NCI-H1105 treated with DMSO at 0.1 percent for 48 hours (cell line): ENCODE data around the gene MPRIP.
"Not testable (repeated sequence)": the region's sequence is repeated elsewhere in the genome, so short reads cannot be mapped to it uniquely, and the experiment has no call there.

Experiments used
- DNase-seq: peaks from one replicate; lab custom pipeline; 2025; lab: John Stamatoyannopoulos, UW

MPRIP gene

DNA sequence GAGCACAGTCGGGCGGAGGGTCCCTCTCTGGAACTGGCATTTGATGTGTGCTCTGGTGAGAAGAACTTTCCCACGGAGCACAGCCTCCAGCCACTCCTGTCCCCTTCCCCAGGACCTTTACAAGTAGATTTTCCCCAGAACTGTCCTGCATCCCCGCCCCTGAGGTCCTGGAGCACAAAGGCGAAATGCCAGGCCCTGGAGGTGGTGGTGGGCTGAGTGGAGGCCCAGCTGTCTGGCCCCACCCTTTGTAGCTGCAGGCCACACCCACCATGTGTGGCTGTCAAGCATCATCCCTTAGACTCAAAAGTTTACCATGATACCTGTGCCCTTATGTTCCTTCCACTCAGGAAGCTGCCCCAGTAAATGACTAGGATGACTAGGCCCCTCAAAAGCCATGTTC, 126.1 kb downstream of the MPRIP start:
- DNase-seq: no peak

DNA sequence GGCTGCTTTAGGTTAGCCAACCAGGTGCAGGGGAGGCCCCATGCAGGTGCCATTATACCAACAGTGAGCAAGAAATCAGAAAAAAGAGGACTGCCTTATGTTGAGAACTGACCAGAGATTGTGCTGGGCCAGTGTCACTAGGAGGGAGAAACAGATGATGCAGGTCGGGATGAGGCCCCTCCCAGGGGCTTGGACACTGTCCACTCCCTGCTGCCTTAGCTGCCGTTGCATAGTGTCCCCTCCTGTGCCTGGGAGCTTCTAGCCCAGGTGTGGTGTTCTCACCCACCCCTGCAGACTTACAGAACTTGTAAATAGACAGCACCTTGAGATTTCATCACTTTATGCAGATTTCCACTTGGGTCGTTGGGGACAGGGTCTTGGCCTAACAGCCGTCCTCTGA, 127.1 kb downstream of the MPRIP start:
- no peak for DNase-seq

DNA sequence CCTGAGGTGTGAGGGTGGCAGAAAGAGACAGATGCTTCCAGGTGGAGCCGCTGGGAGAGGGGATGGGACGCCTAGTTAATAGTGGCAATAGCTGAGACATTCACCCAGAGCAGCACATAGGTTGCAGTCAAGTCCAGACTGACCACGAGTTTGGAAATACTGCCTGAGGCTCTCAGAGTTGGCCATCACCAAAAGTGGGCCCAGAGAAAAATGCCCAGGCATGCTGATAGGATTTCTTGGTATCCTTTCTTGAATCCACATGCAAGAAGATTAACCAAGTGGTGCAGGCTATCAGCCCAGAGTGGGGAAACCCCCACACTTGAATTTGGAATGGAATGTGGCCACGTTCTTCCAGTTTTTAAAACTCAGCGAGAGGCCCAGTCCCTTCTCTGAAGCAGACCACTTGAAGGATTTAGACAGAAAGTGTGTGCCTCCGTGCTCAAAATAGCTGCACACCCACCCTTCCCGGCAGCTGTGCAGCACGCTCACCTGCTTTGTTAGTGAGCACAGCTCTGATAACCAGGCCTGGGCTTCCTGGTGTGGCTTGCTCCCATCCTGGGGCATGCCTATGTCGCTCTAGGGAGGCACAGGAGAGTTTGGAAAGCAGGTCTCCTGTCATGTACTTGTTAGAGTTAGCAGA, 128.2 kb downstream of the MPRIP start:
- DNase-seq: no peak

DNA sequence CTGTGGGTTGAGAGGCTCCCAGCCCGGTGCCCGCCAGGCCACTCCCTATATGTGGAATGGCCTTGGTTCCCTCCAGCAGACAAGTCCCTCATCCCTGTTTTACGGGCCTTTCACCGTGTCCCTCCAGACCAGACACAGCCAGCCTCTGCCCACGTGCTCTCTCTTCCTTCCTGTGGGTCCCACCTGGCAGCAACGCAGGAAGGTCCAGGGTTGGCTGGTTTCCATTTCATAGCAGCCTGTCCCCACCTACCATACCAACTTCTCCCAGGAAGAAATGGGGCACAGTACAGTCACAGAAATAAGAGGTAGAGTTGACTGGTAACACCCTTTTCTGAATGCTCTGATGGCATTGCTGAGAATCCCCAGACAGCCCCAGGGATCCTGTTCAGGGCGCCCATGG, 128.9 kb downstream of the MPRIP start:
- DNase-seq: no peak

DNA sequence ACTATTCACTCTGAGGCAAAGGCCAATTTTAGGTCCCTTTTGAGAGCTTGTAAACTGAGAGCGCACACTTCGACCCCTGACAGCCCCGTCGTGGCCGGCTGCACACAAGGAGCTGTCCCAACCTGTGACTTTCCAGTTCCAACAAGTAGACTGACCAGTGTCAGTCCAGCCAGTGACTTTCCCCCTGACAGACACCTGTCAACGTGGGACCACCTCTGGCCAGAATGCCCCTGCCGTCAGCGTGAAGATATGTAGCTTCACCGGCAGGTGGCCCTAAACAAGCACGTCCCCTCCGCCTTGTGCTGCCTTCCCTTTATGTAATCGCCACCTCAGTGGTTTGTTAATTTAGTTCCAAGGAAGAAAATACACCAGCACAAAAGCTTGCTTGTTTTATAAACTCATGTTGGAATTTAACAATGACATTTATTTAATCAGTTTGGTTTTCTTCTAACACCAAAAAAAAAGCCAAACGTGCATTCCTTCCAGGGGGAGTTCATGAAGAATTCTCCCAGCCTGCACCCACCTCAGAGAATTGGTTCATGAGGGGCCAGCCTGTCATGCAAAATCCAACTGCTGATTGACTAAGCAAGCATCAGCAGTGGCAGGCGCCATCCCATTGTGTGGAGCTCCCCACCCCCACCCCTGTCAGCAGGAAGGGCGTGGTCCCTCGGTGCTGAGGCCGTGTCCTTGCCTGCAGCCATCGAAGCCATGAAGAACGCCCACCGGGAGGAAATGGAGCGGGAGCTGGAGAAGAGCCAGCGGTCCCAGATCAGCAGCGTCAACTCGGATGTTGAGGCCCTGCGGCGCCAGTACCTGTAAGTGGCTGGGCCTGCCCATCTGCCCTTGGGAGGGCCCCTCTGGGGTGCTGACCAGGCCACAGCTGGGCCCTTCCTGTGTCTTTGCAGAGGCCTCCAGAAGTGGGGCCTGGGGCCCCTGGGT, 130.0 kb downstream of the MPRIP start:
- no peak for DNase-seq

DNA sequence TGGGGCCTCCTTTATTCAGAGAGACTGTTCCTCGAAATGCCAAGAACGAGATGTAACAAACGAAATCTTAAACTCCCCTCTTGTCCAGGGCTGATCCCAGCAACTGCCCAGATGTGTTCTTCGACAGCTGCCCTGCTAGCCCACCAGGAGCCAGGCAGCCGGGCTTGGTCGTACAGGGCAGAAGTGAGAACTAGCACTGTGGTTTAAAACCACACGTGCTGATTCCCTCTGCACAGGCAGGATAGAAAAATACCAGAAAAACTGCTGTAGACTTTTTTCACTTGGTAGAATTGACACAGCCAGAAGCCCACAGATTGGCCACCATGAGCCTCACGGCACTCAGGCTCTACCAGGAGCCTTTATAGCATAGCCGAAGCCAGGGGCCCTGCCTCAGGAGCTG, 130.7 kb downstream of the MPRIP start:
- DNase-seq: no peak

DNA sequence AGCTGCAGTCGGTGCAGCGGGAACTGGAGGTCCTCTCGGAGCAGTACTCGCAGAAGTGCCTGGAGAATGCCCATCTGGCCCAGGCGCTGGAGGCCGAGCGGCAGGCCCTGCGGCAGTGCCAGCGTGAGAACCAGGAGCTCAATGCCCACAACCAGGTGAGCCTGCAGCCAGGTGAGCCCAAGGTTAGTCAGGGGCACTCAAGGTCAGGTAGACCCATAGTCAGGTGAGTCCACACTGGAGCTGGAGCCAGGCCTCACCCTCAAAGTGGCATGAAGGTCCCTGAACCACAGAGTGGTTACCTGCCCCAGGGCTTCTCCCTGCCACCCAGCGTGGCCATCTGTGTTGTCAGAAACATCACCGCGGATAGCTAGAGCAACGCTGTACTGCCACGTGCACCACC, 131.7 kb downstream of the MPRIP start:
- no peak for DNase-seq

DNA sequence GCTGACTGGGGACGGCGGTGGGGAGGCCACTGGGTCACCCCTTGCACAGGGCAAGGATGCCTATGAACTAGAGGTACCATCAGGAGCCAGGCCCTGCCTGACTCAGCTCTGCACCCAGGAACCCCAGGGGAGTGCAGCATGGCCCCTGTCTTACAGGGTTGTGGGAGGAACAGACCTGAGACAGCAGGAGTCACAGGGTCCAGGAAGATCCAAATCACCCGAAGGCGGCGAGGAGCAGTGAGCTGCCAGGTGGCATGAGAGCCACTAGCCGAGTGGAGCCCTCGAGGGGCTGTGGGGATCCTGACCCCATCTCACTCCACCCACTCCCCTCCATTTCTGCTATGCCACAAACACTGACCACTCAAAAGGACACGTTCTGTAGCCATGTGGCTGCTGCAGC, 133.1 kb downstream of the MPRIP start:
- DNase-seq: no peak

DNA sequence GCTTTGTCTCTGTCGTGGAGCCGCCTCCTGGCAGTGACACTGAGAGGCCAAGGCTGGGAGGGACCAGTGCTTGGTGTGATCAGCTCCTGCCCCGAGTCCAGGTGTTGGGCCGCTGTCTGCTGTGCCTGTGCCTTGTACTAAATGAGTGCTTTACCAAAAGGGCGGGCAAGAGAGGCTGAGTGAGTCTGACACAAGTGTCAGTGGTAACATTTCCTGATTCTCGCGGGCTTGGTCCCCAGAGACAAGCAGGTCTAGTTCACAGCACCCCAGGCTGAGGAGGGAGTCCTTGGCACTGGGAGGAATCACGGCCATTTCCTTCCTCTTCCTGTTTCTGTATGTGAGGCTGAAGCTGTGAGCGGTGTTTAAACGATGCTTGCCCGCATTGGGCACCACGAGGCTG, 133.7 kb downstream of the MPRIP start:
- DNase-seq: no peak

DNA sequence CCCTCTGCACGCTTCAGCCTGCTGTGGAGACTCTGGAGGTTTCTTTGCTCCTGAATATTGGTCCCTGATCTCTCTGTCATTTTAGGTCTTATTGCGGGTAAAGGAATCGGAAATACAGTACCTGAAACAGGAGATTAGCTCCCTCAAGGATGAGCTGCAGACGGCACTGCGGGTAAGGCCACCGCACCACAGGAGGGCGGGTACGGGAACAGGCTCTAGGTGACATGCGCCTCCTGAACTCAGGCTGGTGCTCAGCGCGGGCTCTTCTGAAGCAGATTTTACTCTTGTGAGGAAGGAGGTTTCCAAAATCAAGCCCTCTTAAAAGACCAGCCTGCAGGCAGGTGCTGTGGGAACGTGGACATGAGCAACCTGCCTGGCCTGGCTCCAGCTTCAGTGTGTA, 134.1 kb downstream of the MPRIP start:
- no peak for DNase-seq

DNA sequence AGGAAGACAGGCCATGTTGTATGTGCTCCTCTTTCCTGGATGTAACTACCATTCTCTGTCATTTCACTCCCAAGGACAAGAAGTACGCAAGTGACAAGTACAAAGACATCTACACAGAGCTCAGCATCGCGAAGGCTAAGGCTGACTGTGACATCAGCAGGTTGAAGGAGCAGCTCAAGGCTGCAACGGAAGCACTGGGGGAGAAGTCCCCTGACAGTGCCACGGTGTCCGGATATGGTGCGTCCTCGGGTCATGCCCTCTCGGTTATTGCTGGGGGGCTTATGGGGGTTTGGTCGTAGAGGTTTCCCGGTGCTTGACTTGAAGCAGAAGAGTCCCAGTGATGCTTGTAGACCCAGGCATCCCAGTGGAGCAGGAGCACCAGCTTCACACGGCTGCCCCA, 134.9 kb downstream of the MPRIP start:
- DNase-seq: no peak

DNA sequence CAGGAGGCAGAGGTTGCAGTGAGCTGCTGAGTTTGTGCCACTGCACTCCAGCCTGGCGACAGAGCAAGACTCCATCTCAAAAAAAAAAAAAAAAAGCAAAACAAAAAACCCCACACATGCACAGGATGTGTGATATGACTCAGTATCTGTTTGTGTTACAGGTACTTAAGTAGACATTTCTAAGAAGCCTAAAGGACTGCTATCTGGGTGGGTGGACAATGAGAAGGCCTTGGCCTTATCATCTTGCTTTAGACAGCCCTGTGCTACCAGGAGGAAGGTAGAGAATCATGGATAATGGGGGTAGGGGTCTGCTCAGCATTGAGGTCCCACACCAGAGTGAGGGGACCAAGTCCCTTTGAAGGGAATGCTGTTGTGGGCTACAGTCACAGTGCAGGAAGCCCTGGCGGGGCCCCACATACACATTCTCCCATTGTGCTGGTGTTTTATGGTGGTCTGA, 137.1 kb downstream of the MPRIP start:
- no peak for DNase-seq

DNA sequence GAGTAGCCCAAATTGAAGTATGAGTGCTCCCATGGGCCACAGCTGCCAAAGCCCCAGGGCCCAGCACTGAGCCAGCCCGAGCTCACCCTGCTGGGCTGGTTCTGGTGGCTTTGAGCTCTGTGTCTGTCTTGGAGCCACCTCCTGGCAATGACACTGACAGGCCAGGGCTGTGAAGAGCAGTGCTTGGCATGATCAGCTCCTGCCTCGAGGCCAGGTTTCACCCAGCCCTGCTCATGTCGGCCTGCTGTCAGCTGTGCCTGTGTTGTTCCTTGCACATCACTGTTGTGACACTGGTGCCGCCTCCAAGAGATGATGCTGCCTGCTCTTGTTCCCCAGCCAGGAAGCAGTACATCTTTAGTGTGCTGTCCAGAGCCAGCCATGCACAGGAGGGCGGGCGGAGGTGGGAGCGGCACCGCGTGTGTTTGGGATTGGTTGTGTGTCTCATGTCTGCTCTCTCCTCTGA, 137.9 kb downstream of the MPRIP start:
- no peak for DNase-seq

DNA sequence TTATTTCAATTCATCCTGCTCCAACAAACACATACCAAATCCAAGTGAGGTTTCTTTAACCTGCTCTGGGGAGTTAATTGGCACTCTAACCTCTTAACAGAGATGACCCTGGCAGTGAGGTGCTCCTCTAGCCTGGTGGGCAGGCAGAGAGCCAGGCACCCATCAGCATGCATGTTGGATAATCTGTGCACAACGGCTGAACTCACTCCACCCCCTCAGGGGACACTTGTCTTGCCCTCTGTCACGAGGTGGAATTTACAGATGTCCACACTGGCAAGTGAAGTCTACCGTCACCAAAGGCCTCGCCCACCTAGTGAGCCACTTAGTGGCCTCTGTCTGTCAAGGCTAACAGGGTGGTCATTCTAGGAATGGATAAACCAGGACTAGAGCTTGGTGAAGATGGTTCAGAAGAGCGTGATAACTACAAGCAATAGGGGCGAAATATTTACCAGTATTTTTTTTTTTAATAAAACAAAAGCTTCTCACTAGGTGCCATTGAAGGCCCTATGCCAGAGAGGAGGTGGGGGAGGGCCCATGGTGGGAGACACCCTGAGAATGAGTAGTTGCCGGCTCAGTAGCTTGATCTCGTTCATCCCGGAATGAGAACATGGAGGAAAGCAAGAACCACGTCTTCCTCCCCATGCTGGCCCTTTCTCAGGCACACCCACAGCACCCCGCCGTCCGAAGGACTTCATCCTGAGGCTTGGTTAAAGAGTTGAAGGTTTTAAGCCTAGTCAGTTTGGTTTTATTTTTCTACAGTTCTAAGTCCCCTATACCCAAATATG, 138.7 kb downstream of the MPRIP start:
- no peak for DNase-seq

DNA sequence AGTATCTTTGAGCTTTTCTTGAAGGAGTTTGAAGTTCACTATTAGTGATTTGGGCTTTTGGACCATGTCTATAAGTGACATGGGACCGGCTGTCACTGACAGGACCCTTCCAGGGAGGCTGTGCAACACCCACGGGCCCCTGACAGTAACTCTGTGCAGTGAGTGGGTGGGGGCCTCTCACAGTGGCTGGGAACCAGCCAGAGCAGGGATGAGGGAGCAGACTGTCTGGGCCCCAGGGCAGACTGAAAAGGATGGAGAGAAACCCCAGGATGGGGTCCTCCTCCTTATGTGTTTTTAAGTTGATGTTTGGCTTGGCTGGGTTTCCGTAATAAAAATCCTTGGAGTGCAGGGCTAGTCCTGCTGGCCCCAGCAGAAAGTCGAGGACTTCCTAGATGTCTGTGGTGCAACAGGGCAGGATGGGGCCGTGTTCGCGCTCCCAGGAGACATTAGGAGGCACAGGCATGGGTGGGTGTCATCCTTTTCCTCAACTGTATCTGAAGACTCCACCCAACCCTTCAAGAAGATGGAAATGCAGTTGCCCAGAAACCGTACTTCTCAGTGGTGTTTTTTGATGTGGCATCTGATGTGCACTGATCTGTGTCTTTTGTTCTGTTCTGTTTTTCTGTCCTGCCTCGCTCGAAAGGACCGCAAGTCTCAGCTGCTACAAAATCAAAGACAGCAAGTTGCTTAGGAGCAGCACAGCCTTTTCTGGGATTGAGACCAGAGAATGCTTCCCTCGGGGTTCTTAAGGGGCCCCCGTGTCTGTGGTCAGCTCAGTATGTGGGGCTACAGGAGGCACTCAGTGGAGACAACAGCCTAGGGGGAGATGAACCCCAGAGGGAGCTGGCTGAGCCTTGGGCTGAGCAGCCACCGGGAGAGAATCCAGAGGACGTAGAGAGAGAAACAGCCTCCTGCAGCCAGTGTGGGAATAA, 139.7 kb downstream of the MPRIP start:
- no peak for DNase-seq

DNA sequence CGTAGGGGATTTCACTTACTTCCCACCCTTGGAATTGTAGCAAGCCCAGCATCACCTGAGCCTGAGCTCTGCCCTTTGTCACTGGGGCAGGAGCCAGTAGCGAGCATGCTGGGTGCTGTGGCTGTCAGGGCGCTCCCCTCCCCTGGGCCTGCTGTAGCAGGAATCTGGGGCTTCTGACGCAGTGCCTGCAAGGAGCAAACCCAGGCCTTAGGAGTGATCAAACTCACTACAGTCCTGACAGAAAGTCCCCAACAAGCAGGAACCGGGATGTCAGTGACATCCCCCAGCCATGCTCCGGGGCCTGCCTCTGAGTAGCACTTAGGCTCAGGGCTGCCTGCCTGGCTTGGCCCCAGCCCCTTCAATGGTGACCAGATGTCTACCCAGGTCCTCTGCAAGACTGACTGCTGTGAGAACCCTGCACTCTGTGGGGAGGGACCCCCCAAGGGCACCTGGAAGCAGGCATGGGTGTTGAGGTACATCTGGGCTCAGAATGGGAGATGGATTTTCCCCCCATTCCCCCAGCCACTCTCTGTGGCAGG, 140.4 kb downstream of the MPRIP start:
- DNase-seq: no peak

DNA sequence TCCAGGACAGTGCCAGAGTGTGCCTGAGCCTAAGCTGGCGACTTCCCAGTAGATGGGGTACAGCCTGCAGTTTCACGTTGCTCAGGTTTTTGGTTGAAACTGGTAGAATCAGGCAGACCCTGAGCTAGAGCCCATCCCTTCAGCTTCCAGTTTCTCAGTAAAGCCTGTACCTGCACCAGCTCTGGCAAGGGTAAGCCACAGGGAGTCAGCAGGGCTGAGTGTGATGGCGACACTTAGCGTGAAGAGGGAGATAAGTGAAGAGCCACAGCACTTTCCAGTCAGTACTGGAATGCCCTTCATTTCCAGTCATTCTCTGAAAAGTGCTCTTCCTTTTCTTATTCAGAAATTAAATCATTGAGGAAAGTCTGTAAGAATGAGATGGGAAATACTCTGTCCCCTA, 141.5 kb downstream of the MPRIP start:
- no peak for DNase-seq

DNA sequence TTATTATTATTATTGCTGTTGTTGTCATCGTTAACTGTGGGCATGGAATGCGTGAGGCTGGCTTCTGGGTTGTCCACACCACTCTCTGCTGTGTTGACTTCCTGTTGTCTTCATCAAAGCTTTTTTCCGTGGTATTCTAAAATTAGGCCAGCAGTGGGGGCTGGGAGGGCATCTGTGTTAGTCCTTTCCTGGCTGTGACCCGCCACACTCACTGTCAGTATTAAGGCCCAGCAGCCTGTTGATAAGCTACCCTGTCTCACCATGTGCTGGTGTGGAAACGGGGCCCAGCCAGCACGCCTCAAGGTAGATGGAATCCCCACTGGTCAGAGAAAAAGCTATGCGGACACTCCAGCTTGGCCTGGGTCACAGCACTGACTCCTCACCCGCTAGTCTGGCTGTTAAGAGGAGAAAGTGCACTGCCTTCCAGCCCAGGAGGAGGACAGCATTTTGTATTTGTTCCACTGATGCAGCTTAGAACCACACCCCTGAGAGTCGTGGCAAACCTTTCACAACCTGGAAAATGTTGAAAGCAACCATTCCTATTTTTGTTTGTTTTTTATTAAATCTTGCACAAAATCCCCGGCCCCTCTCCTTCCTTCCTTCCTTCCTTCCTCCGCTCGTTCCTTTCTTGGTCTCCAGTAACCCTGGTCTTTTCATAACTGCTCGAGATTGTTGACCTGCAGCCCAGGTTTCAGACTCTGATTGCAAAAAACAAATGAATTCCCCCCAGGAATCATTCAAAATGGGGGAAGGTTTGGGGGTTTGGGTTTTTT, 142.9 kb downstream of the MPRIP start:
- DNase-seq: not testable (repeated sequence)

DNA sequence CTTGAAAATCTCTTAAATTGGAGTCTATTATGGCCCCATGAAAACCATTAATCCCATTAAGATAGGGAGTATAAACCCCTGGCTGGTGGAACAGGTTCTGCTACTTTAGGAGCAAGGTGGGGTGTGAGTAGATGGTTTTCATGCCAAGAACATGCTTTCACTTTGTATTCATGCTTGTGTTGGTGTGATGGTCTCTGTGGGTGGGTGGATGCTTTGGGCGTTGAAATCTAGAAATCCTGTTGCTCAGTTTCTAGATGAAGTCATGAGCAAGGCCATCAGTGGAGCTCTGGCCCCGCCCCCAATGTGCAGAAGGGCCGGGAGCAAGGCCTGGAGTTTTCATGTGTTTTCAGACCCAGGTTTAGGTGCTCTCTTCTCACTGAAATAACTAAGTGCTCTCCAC, 143.8 kb downstream of the MPRIP start:
- DNase-seq: no peak
